ENCODE data around the gene SMCO2. TPM values are rescaled to one million over a fixed set of nuclear protein-coding genes. Genes with fewer than 3 reads are reported as not detected.

Gene SMCO2
- total and polyA plus RNA-seq, 2 of the 4 experiments (the other 2 are of a cell fraction): 0.19 TPM; not detected in 1

- Histone ChIP-seq H3K27me3 (ENCODE audit: control insufficient read depth, insufficient read depth, low read length) (no peaks in the 10 kb centered on the region), H3K4me3 (ENCODE audit: insufficient read depth, low read depth, low read length) (no peak overlapping the region), H3K23ac (ENCODE audit: low read depth, low read length) (no peak overlapping the region), H3K79me1 (ENCODE audit: low read depth in 1 of 2, low read length in 2 of 2) (no peaks in the 10 kb centered on the region), H3K18ac (ENCODE audit: low read depth, low read length) (no peak overlapping the region), H4K5ac (ENCODE audit: low read depth, low read length) (no peak overlapping the region), H3K56ac (ENCODE audit: extremely low read depth, insufficient read depth, low read length) (no peak overlapping the region), H3K14ac (replicated peaks; ENCODE audit: low read depth, low read length) (no peak overlapping the region), H3K4me2 (ENCODE audit: low read depth, low read length) (no peak overlapping the region), H2AK5ac (ENCODE audit: low read depth, low read length) (no peak overlapping the region), H3K4me1 (ENCODE audit: control insufficient read depth, insufficient read depth, low read length) (no peaks in the 10 kb centered on the region), H2AFZ (replicated peaks; ENCODE audit: low read length, poor library complexity) (no peak overlapping the region), H3K9me3 (ENCODE audit: control insufficient read depth, insufficient read depth, low read length) (no peaks in the 10 kb centered on the region), H2AK9ac (replicated peaks; ENCODE audit: low read depth, low read length, poor library complexity) (no peak overlapping the region), H2BK120ac (ENCODE audit: low read depth, low read length) (no peak overlapping the region), H4K20me1 (ENCODE audit: insufficient read depth, low read length) (no peaks in the 10 kb centered on the region), H4K91ac (ENCODE audit: insufficient read depth, low read depth, low read length) (no peak overlapping the region), H3K27ac (ENCODE audit: insufficient read depth, low read length) (no peak overlapping the region), H3K9me1 (ENCODE audit: insufficient read depth, low read length) (peaks cover 8% of the 10 kb centered on the region), H4K8ac (ENCODE audit: low read depth in 2 of 2, low read length in 2 of 2) (no peak overlapping the region), H2BK20ac (ENCODE audit: low read depth, low read length) (no peak overlapping the region), H3K4ac (ENCODE audit: low read depth, low read length) (no peak overlapping the region), H2BK5ac (ENCODE audit: low read depth, low read length, poor library complexity, severe bottlenecking) (no peak overlapping the region), H3K36me3 (ENCODE audit: control insufficient read depth, insufficient read depth, low read length) (peaks cover 3% of the 10 kb centered on the region; the same call in 1 of the 2 replicates), H3K9ac (ENCODE audit: low read depth, low read length) (no peak overlapping the region), H2BK15ac (ENCODE audit: low read depth, low read length) (no peak overlapping the region)
- ChIA-PET POLR2A (ENCODE audit: unreplicated experiment) (no interaction called here), CTCF (no interaction called here)
- dilution Hi-C loops (cut with HindIII; ENCODE audit: low sequenced_read_pairs, unreplicated experiment): no loop called here
- DNase-seq (no peak), ATAC-seq (ENCODE audit: low read depth) (no peak)
- BruUV-seq (replicated peaks): no TSS peak
- in situ Hi-C loops (cut with MboI; ENCODE audit: low sequenced_read_pairs): no loop called here
- TF ChIP-seq POLR2A (IDR thresholded peaks at IDR 0.05; ENCODE audit: low read depth, low read length) (no peak), MAZ (IDR thresholded peaks at IDR 0.05; ENCODE audit: borderline replicate concordance, low read depth, low read length) (no peak), RAD21 (IDR thresholded peaks at IDR 0.05; ENCODE audit: low read length) (no peak), RFX5 (IDR thresholded peaks at IDR 0.05; ENCODE audit: low read depth, low read length) (no peak), MXI1 (IDR thresholded peaks at IDR 0.05; ENCODE audit: borderline replicate concordance, low read depth, low read length) (no peak), SMC3 (IDR thresholded peaks at IDR 0.05; ENCODE audit: low read depth, low read length) (no peak), CHD1 (IDR thresholded peaks at IDR 0.05; ENCODE audit: low read depth, low read length) (no peak), USF2 (IDR thresholded peaks at IDR 0.05; ENCODE audit: low read depth, low read length) (no peak), BHLHE40 (IDR thresholded peaks at IDR 0.05; ENCODE audit: low read depth, low read length) (no peak), RCOR1 (IDR thresholded peaks at IDR 0.05; ENCODE audit: insufficient replicate concordance, low read length) (no peak), ELK1 (IDR thresholded peaks at IDR 0.05; ENCODE audit: borderline replicate concordance, low read depth, low read length) (no peak), MAFK (IDR thresholded peaks at IDR 0.05; ENCODE audit: low read depth, low read length) (no peak), CTCF (conservative IDR thresholded peaks at IDR 0.05; ENCODE audit: low read depth, low read length) (no peak), NFE2L2 (IDR thresholded peaks at IDR 0.05; ENCODE audit: low read depth, low read length) (no peak), FOS (IDR thresholded peaks at IDR 0.05; ENCODE audit: low read depth, low read length) (no peak), CEBPB (IDR thresholded peaks at IDR 0.05; ENCODE audit: low read depth, low read length) (no peak)
- no CpG with 5 or more reads among the region's 2 CpGs for WGBS, 2 experiments (ENCODE audit: extremely low coverage in 2 of 2, insufficient read length in 1 of 2)
- intact Hi-C loops (cut with micrococcal nuclease): no loop called here
Measured at GRCh38 chr12:27398466-27398865, 48.1 kb upstream of the SMCO2 start.
